DMS53 (cell line): Measurements from ENCODE around the gene DYRK1A.

Experiments used
- DNase-seq: peaks from one replicate; lab custom pipeline; 2025; lab: John Stamatoyannopoulos, UW

The DYRK1A gene

GRCh38 chr21:37550618-37551330 is 184.2 kb downstream of the DYRK1A start:
- DNase-seq = no peak

DNA sequence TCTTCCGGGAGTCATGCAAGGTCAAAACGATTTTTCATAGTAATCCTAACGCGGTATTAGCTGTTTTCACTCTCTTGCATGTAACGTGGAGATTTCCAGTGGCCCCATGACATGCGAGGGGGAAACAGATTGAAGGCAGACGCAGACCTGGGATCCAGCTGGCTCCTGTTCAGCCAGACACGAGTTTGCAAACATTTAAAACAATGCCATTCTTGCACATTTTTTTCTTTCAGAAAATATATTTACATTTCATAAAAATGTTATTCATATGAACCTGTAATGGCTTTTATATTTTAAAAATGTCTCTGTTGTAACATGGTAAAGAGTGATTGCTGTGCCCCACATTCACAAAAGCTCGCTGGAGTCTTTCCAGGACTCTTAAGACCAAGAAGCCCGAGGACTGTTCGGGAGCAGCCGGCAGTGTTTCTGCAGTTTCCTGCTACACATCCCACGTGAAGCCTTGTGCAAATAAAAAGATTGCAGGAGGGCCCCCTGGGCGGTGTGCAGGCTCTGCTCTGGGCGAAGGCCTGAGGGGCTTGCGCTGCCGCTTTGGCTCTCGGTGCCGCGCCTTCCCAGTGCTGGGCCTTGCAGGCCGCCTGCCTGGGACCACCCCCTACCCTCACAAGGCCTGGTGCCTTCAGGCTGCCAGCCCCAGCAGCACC is 184.9 kb downstream of the DYRK1A start:
- DNase-seq = peak; percentile 27

GRCh38 chr21:37551993-37552355 is 185.4 kb downstream of the DYRK1A start:
- no peak for DNase-seq

DNA sequence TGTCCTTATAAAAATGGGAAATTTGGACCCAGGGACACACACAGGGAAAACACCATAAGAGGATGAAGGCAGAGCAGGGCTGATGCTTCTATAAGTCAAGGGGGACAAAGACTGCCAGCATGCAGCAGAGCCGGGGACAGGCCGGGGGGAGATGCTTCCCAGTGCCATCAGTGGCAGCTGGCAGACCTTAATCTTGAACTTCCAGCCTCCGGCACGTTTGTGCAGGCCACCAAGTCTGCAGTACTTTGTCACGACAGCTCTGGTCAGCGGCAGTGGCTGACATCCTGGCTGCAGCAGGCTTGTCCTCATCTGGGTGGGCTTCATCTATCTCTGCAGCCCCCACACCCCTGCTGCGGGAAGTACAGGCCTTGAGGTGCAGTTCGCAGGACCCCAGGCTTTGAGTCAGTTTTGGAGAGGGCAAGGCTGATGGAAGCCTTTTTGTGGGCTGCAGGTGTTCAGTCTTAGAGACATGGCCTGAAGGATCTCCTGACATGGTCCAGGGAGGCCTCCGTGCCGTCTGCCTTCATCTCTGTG is 186.0 kb downstream of the DYRK1A start:
- DNase-seq = no peak

GRCh38 chr21:37553078-37553481 is 186.5 kb downstream of the DYRK1A start:
- DNase-seq = no peak

DNA sequence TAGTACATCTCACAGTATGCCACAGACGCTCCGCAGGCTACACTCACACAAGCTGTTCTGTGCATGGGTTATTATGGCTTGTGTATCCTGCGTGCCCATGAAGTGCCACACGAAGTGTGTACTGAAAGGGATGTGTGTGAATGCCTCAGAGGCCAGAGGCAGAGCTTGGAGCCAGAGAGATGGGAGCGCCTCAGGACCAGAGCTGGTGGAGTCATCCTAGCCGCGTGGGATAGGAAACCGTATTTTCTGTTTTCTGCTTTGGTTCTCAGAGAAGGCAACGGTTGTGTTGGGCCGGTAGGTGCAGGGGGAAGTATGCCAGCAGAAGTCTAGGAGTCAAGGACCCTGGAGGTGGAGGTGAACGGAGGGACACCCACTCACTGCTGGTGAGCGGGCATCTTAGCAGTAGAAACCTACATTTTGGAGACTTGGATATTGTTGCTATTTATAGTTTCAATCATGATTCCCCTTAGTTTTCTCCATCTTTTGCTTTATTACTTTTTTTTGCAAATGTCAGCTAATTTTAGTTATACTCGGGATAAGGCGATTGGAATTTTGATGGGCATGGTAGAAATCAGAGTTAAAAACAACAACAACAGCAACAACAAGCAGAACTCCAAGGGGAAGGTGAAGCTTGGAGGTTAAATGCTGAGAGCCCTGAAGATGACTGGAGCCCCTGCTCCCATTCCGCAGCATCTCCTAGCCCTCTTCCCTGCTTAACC is 188.2 kb downstream of the DYRK1A start:
- no peak for DNase-seq

GRCh38 chr21:37555672-37556261 is 189.2 kb downstream of the DYRK1A start:
- DNase-seq = no peak

DNA sequence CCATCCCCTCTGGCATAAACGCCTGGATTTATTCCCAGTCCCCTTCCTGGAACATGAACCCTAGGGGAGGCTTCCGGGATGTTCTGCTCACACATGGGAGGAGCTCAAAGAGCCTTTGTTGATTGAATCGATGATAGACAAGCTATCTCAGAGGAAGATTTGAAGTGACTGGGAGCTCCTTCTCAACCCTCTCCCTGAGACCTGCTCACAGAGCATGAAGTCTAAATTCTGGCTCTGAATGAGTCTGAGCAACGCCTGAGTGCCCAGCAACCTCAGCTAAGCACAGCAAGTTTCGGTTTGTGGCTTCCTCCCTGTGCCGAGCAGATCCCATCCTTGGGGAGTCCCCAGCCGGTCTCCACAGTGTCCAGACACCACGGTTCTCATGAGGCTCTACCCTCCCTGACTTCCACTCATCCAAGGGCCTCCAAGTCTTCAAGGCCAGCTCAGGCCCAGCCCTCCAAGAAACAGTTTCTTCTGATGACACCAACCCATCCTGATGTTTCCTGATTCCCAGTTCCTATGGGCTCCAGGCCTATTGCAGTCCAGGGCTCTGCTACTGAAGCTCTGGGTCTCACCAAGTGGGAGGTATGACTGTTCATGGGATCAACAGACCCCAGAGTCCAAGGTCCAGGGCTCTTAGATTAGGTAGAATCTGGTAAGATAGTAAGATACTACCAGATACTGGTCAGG is 190.8 kb downstream of the DYRK1A start:
- no peak for DNase-seq

DNA sequence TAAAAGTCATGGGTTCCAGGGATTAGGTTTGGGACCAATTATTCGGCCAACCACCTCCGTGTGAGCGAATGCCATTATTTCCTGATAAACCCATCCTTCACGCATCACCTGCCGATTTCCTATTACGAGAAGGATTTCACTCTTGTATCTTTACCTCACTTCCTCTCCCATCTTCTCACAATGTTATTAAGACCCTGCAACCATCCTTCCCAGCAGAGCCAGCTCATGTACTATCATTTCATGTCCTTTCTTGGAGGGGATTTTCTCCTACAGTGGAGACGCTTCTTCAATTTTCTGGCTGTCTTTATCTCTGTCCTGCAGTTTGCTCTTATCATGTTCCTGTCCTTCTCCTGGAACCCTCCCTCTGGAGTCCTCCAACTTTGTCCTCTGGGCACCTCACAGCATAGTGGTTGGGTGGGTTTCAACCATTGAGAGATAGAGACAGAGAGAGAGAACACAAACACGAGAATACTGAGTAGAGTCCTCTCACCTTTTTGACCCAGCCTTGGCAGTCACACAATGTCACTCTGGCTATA is 192.2 kb downstream of the DYRK1A start:
- DNase-seq = no peak

DNA sequence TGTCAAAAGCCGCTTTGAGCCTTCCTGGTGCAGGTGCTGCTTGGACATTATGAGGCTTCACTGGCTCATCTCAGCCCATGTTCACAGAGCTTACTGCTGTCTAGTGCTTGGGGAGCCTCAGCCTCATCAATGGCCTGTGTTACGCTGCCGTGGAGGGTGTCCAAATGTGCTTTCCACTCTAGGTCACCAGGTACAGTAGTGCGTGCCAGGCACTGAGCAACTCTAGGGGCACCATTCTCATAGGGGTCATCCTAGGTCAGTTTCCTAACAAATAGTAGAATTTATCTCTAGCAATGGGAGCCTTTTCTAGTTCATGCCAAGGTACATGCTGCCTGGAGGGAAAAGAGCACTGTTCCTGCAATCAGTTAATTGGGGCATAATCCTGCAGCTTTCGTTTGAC is 193.8 kb downstream of the DYRK1A start:
- no peak for DNase-seq

- no peak for DNase-seq
Observed at GRCh38 chr21:37561506-37561905, 194.9 kb downstream of the DYRK1A start.

- no peak for DNase-seq
Observed at GRCh38 chr21:37561941-37562919, 195.7 kb downstream of the DYRK1A start.

- peak; percentile 73 for DNase-seq
Observed at GRCh38 chr21:37562920-37563640, 196.5 kb downstream of the DYRK1A start.

DNA sequence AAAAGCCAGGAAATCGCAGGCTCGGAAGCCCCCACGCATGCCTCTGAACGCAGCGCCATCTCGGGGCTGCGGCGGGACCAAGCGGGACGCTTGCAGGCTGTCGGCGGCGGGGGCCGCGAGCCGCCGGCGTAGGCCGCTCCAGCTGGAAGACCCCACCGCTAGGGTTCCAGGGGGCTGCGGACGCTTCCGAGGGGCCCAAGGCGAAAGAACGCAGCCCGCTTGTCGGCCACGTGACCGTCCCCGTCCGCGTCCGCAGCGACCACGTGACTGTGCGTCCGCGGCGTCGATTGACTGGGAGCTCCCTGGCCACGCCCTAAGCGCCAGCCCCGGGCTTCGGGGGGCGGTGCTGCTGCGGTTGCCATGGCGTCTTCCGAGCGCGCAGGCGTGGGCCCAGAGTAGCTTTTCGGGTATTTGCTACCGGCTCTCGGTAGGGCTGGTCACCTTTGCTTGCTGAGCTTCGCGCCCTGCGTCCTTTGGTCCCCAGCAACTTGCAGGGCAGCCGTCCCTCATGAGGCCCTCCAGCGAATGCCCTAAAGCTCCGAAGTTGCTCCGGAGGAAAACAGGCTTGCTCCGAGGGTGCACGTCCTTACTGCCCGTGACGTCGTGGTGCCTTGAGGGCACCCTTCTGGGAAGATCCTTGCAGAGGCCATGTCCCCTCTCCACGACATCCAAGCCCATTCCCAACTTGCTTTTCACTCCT is 197.2 kb downstream of the DYRK1A start:
- DNase-seq = peak; percentile 96

DNA sequence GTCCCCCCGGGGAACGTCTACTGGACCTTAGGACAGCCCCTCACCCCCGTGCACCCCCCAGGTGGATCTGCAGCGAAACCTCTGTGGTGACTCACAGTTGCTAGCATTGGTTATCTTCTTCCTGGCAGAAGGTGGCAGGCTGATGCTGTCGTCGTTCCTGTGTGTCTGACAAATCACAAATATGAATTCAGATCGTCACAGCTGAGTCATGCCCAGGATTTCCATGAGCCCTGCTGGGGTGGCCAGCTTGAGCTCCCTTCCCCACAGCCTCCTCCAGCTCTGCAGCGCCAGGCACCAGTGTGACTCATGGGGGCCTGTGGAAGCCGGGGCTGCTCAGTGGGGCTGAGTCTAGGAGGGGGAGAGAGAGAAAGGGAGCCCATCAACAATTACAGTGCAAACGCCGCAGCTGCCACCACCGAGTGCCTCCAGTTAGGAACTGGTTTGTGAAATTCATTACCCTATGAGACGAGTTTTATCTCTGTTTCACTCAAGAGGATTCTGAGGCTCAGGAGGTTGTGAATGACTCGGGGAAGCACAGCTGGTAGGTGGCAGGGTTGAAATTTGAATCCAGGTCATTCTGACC is 197.9 kb downstream of the DYRK1A start:
- DNase-seq = peak; percentile 95

- DNase-seq = peak; percentile 78
Observed at GRCh38 chr21:37564924-37565529, 198.5 kb downstream of the DYRK1A start.

DNA sequence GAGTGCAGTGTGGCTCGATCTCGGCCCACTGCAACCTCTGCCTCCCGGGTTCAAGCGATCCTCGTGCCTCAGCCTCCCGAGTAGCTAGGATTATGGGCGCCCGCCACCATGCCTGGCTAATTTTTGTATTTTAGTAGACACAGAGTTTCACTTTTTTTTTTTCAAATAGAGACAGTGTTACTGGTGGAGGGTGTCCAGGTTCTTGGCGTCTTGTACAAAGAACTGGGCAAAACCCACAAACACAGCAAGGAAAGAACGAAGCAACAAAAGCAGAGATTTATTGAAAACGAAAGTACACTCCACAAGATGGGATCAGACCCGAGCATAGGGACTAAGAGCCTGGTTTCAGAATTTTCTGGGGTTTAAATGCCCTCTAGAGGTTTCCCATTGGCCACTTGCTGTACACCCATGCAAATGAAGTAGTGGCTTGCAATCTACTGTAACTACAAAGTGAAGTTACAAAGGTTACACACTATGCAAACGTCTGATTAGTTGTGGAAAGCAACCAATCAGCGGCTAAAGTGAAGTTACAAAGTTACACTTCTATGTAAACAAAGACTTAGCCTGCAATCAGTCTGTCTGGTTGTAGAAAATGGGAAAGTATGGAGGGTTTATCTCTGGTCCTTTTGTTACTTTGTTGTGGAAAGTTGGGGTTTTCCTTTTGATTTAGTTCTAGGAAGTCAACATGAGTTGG is 199.1 kb downstream of the DYRK1A start:
- peak; percentile 46 for DNase-seq
